Uterus (tissue), 4 donors: ENCODE data around the gene MRPS35. TPM values are rescaled to one million over a fixed set of nuclear protein-coding genes. Genes with fewer than 3 reads are reported as not detected.

ENCODE experiments used
- DNase-seq, 2 donors: peaks; one replicate each; pipeline ENCODE4 v3.0.0-alpha.2; 2019 to 2020
- H3K27ac ChIP-seq, 2 donors: fragments of 200-600 bp; sonication (generic); 1 replicate in 1 of 2; 2 replicates in 1 of 2; pipeline ENCODE4 v1.5.1; 2016 to 2018
- H3K27me3 ChIP-seq, 2 donors: fragments of 200-600 bp; sonication (generic); one replicate each; pipeline ENCODE4 v1.5.1; 2018 to 2019; ENCODE audit warnings: control low read depth in 1 of 2
- H3K36me3 ChIP-seq, 2 donors: fragments of 200-600 bp; sonication (generic); one replicate each; pipeline ENCODE4 v1.5.1; 2019; ENCODE audit warnings: control low read depth in 1 of 2
- H3K4me1 ChIP-seq, 2 donors: fragments of 200-600 bp; sonication (generic); one replicate each; pipeline ENCODE4 v1.5.1; 2018 to 2019; ENCODE audit warnings: control low read depth in 1 of 2
- H3K4me3 ChIP-seq, 2 donors: fragments of 200-600 bp; sonication (generic); 1 replicate in 1 of 2; 2 replicates in 1 of 2; pipeline ENCODE4 v1.5.1; 2018 to 2019; ENCODE audit warnings: mild to moderate bottlenecking in 1 of 2
- H3K9me3 ChIP-seq, 2 donors: fragments of 200-600 bp; sonication (generic); one replicate each; pipeline ENCODE4 v1.5.1; 2019; ENCODE audit warnings: control low read depth in 1 of 2
- CTCF ChIP-seq, 4 experiments: fragments of 200-600 bp in 2 of 4; fragments of 450-650 bp in 2 of 4; sonication (generic) in 2 of 4; IDR thresholded peaks; one replicate each; pipeline ENCODE4 v1.5.1; 2016 to 2019; ENCODE audit warnings: antibody characterized with exemption in 4 of 4, mild to moderate bottlenecking in 2 of 4, moderate library complexity in 1 of 4
- POLR2A ChIP-seq, 2 donors: fragments of 450-650 bp; IDR thresholded peaks; one replicate each; pipeline ENCODE4 v1.6.1; 2016; ENCODE audit warnings: antibody characterized with exemption in 2 of 2, mild to moderate bottlenecking in 1 of 2, moderate library complexity in 1 of 2
- intact Hi-C: fragments of 100-400 bp; cut with DNase I; formaldehyde crosslinking; loops from one replicate; pipeline ENCODE4 v1.15.1; 2023; ENCODE audit warnings: low total_unique reads
- total RNA-seq, 4 donors: library from RNA; depleted of rRNA in 3 of 4; stranded (reverse); fragments of >200 nt in 3 of 4; gene quantifications; one replicate each; pipeline versions ENCODE4 v1.1.0 to v1.2.4, GENCODE V29; 2014 to 2023
- donor health status: DM: yes; HTN: yes; CAD: no.

Gene MRPS35
- total RNA-seq, 4 donors from 2014 or later = 40.9 to 66.9 (median 55.9) TPM

GRCh38 chr12:27707216-27707615, 3.4 kb upstream of the MRPS35 start:
- DNase-seq = no peak
- peaks cover 0 to 7% of the 10 kb centered on the region in 2 donors for H3K4me1 ChIP-seq
- H3K9me3 ChIP-seq = no peaks in the 10 kb centered on the region
- no peak overlapping the region for H3K27ac ChIP-seq
- no peak overlapping the region for H3K4me3 ChIP-seq
- H3K36me3 ChIP-seq = no peaks in the 10 kb centered on the region
- TF ChIP-seq POLR2A (IDR thresholded peaks at IDR 0.05) (no peak), CTCF (IDR thresholded peaks at IDR 0.05) (no peak)
- intact Hi-C loops = no loop called here
- no peaks in the 10 kb centered on the region for H3K27me3 ChIP-seq

GRCh38 chr12:27709212-27709931, 1.3 kb upstream of the MRPS35 start:
- no peak for DNase-seq
- H3K27ac ChIP-seq = peak overlapping the region; percentile 87 to 88
- TF ChIP-seq POLR2A (IDR thresholded peaks at IDR 0.05) (no peak), CTCF (IDR thresholded peaks at IDR 0.05) (no peak)
- intact Hi-C loops = no loop called here
- H3K27me3 ChIP-seq = no peaks in the 10 kb centered on the region
- H3K36me3 ChIP-seq = no peaks in the 10 kb centered on the region
- H3K4me1 ChIP-seq = peaks cover 0 to 7% of the 10 kb centered on the region in 2 donors
- H3K9me3 ChIP-seq = no peaks in the 10 kb centered on the region
- H3K4me3 ChIP-seq = peak overlapping the region; percentile 91 to 95

GRCh38 chr12:27709932-27710591, 570 bp upstream of the MRPS35 start:
- H3K4me1 ChIP-seq = peaks cover 0 to 7% of the 10 kb centered on the region in 2 donors
- peak overlapping the region; percentile 87 to 88 for H3K27ac ChIP-seq
- intact Hi-C loops = no loop called here
- H3K36me3 ChIP-seq = no peaks in the 10 kb centered on the region
- peak in 1 of 2 donors; percentile 21 for DNase-seq
- TF ChIP-seq CTCF (IDR thresholded peaks at IDR 0.05) = no peak
- no peak for TF ChIP-seq POLR2A (IDR thresholded peaks at IDR 0.05)
- H3K4me3 ChIP-seq = peak overlapping the region; percentile 91 to 95
- no peaks in the 10 kb centered on the region for H3K9me3 ChIP-seq
- H3K27me3 ChIP-seq = no peaks in the 10 kb centered on the region

- Histone ChIP-seq H3K27ac (peak overlapping the region; percentile 87 to 88), H3K27me3 (no peaks in the 10 kb centered on the region), H3K36me3 (no peaks in the 10 kb centered on the region), H3K4me3 (peak overlapping the region; percentile 91 to 95), H3K9me3 (no peaks in the 10 kb centered on the region), H3K4me1 (peaks cover 0 to 7% of the 10 kb centered on the region in 2 donors)
- no peak for DNase-seq
- intact Hi-C loops = no loop called here
- TF ChIP-seq POLR2A (IDR thresholded peaks at IDR 0.05) = no peak
- TF ChIP-seq CTCF (IDR thresholded peaks at IDR 0.05) = no peak
Observed at GRCh38 chr12:27711317-27711682, 668 bp downstream of the MRPS35 start.

- H3K27me3 ChIP-seq = no peaks in the 10 kb centered on the region
- intact Hi-C loops = no loop called here
- no peaks in the 10 kb centered on the region for H3K36me3 ChIP-seq
- no peak for DNase-seq
- no peaks in the 10 kb centered on the region for H3K9me3 ChIP-seq
- TF ChIP-seq CTCF (IDR thresholded peaks at IDR 0.05) (no peak), POLR2A (IDR thresholded peaks at IDR 0.05) (no peak)
- H3K4me1 ChIP-seq = peaks cover 0 to 7% of the 10 kb centered on the region in 2 donors
- no peak overlapping the region for H3K27ac ChIP-seq
- peak overlapping the region in 1 of 2 donors; percentile 95 for H3K4me3 ChIP-seq
Observed at GRCh38 chr12:27711967-27712366, 1.3 kb downstream of the MRPS35 start.
